ENCODE data around the gene SLCO1B3.

Gene SLCO1B3

GRCh38 chr12:20883288-20883687 lies 72.8 kb downstream of the SLCO1B3 start:
- DNase-seq (ENCODE audit: low spot score), result no peak

GRCh38 chr12:20885116-20885515 lies 74.6 kb downstream of the SLCO1B3 start:
- no peak for DNase-seq (ENCODE audit: low spot score)

- no peak for DNase-seq (ENCODE audit: low spot score)
Measured at GRCh38 chr12:20885552-20885951, 75.0 kb downstream of the SLCO1B3 start.

GRCh38 chr12:20917269-20917668 lies 106.8 kb downstream of the SLCO1B3 start:
- DNase-seq (ENCODE audit: low spot score), result no peak

GRCh38 chr12:20917819-20918218 lies 107.3 kb downstream of the SLCO1B3 start:
- DNase-seq (ENCODE audit: low spot score), result no peak

GRCh38 chr12:20931894-20932293 lies 121.4 kb downstream of the SLCO1B3 start:
- no peak for DNase-seq (ENCODE audit: low spot score)

- DNase-seq (ENCODE audit: low spot score), result peak; percentile 34
Measured at GRCh38 chr12:20946732-20947131, 136.2 kb downstream of the SLCO1B3 start.

- peak; percentile 22 for DNase-seq (ENCODE audit: low spot score)
Measured at GRCh38 chr12:20950248-20950647, 139.7 kb downstream of the SLCO1B3 start.

- no peak for DNase-seq (ENCODE audit: low spot score)
Measured at GRCh38 chr12:20963303-20963702, 152.8 kb downstream of the SLCO1B3 start.

- no peak for DNase-seq (ENCODE audit: low spot score)
Measured at GRCh38 chr12:20963762-20964161, 153.3 kb downstream of the SLCO1B3 start.

Measured in iPS-NIHi11 (cell line).